ENCODE measurements around the gene FGFR2. TPM values are rescaled to one million over a fixed set of nuclear protein-coding genes. Genes with fewer than 3 reads are reported as not detected.
A peak's percentile ranks its signal among the peaks of the same experiment; 100 is the strongest.

The FGFR2 gene
- total RNA-seq, 3 donors from 2014 or later: 31.8 to 62.8 (median 44.3) TPM

DNA sequence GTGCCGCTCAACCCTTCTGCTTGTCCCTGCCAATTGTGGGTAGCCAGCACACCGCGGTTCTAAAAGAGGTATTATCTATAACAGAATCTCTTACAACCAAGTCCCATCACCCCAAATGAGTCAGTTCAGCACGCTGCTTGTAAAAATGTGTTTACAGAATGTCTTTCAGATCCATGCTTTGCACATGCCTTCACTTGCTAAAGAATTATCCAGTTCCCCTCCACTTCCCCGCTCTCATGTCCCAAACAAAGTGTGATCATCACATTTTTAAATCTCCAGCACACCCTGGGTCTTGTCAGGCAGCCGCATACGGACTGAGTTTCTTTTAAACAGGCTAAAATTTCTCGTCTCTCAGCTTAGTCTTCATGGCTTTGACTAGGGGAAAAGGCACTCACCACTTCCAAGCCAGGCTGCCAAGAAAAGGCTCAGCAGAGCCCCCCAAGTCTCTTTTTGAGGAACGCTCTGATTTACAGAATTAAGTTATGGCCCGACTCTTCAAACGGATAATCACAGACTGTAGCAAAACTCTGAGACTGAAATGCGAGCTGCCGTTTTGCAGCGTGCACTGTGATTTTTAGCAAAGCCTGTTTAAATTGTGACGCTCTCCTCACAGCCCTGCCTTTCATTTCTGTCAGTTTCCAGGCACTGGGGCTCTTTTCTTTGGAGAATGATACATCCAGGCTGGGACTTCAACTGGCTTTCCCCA lies 29.8 kb upstream of the FGFR2 start:
- Histone ChIP-seq H3K4me1 (no peaks in the 10 kb centered on the region), H3K27ac (no peak overlapping the region), H3K27me3 (no peaks in the 10 kb centered on the region), H3K4me3 (no peak overlapping the region), H3K9me3 (no peaks in the 10 kb centered on the region), H3K36me3 (no peaks in the 10 kb centered on the region)
- TF ChIP-seq POLR2AphosphoS5 (IDR thresholded peaks at IDR 0.05) (no peak), POLR2A (IDR thresholded peaks at IDR 0.05) (no peak)
- TF ChIP-seq, protein P1, sequence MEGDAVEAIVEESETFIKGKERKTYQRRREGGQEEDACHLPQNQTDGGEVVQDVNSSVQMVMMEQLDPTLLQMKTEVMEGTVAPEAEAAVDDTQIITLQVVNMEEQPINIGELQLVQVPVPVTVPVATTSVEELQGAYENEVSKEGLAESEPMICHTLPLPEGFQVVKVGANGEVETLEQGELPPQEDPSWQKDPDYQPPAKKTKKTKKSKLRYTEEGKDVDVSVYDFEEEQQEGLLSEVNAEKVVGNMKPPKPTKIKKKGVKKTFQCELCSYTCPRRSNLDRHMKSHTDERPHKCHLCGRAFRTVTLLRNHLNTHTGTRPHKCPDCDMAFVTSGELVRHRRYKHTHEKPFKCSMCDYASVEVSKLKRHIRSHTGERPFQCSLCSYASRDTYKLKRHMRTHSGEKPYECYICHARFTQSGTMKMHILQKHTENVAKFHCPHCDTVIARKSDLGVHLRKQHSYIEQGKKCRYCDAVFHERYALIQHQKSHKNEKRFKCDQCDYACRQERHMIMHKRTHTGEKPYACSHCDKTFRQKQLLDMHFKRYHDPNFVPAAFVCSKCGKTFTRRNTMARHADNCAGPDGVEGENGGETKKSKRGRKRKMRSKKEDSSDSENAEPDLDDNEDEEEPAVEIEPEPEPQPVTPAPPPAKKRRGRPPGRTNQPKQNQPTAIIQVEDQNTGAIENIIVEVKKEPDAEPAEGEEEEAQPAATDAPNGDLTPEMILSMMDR (IDR thresholded peaks at IDR 0.05): no peak
- intact Hi-C loops (cut with DNase I; ENCODE audit: low total_unique reads): no loop called here
- no peak for DNase-seq (ENCODE audit: low spot score in 2 of 2)

DNA sequence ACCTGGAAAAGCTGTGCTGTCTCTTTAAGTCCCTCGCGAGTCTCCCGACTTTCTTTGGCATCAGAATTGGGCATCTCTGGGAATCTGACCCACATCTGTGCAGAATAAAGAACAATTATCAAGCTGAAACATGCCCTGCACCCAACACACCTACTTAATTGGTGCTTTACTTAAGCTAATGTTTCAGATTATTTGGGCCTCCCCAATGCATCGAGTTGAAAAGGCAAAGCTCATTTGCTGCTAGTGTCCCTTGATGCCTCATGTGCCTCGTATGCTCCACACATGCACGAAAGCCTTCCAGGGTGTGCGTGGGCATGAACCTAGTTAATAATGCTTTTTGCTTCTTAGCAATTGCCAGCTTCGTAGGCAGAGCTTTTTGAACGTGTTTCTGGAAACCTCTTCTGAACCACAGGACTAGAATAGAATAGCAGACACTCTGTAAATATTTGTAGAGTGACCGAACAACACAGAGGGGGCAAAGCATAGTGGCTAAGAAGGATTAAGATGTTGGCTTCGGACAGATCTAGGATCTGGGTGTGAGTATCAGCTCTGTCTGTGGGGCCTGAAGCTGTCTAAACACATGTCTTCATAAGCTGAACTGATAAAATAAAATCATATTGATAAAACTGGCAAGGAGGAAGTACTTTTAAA lies 26.7 kb upstream of the FGFR2 start:
- Histone ChIP-seq H3K36me3 (no peaks in the 10 kb centered on the region), H3K4me1 (no peaks in the 10 kb centered on the region), H3K27ac (peak overlapping the region in 1 of 2 donors; percentile 38), H3K4me3 (no peak overlapping the region), H3K27me3 (no peaks in the 10 kb centered on the region), H3K9me3 (no peaks in the 10 kb centered on the region)
- intact Hi-C loops (cut with DNase I; ENCODE audit: low total_unique reads): loop anchor here (2.0 kb wide), 1 partner anchor 60 kb away; no protein-coding TSS in a partner anchor
- TF ChIP-seq POLR2AphosphoS5 (IDR thresholded peaks at IDR 0.05): no peak
- TF ChIP-seq, protein P1 (IDR thresholded peaks at IDR 0.05): no peak
- no peak for TF ChIP-seq POLR2A (IDR thresholded peaks at IDR 0.05)
- peak in 1 of 2 donors; percentile 31 for DNase-seq (ENCODE audit: low spot score in 2 of 2)

DNA sequence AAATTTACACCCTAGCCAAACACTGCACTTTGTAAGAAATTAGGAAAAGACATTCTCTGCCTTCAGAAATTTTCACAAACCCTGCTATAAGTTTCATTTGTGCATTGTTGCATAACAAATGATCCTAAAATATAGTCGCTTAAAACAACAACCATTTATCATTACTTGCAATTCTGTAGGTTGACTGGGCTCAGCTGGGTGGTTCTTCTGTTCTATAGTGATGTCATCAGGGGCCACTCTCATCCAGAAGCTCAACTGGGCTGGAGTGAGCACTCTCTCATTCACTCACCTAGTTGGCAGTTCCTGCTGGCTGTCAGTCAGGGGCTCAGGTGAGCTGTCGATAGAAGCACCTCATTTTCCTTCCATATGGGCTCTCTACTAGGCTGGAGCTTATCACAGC lies 20.7 kb upstream of the FGFR2 start:
- Histone ChIP-seq H3K9me3 (peaks cover 4 to 10% of the 10 kb centered on the region in 2 donors), H3K27ac (no peak overlapping the region), H3K4me1 (no peaks in the 10 kb centered on the region), H3K27me3 (no peaks in the 10 kb centered on the region), H3K36me3 (no peaks in the 10 kb centered on the region), H3K4me3 (no peak overlapping the region)
- TF ChIP-seq, protein P1 (IDR thresholded peaks at IDR 0.05): no peak
- TF ChIP-seq POLR2A (IDR thresholded peaks at IDR 0.05) (no peak), POLR2AphosphoS5 (IDR thresholded peaks at IDR 0.05) (no peak)
- intact Hi-C loops (cut with DNase I; ENCODE audit: low total_unique reads): no loop called here
- DNase-seq (ENCODE audit: low spot score in 2 of 2): no peak

DNA sequence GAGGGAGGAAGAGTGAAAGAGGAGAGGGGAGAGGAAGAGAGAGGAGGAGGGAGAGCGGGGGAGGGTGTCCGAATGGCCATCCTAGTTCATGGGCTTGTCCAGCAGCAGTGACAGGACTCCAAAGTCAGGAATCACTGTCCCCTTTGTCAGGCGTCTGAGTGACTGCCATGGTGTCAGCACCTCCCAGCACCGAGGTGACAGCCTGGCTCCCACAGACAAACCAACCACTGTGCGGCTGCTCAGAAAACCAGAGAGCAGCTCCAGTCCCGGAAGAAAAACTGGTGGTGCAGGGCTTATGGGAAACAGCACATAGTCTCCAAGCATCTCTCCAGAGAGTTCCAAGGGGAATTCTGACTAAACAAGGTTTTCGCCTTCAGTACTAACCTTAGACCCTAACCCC lies 18.9 kb upstream of the FGFR2 start:
- no peak overlapping the region for H3K4me3 ChIP-seq
- TF ChIP-seq, protein P1 (IDR thresholded peaks at IDR 0.05): no peak
- no peak for TF ChIP-seq POLR2A (IDR thresholded peaks at IDR 0.05)
- no peak for TF ChIP-seq POLR2AphosphoS5 (IDR thresholded peaks at IDR 0.05)
- H3K36me3 ChIP-seq: no peaks in the 10 kb centered on the region
- intact Hi-C loops (cut with DNase I; ENCODE audit: low total_unique reads): no loop called here
- peaks cover 4 to 10% of the 10 kb centered on the region in 2 donors for H3K9me3 ChIP-seq
- no peaks in the 10 kb centered on the region for H3K27me3 ChIP-seq
- no peak for DNase-seq (ENCODE audit: low spot score in 2 of 2)
- no peak overlapping the region for H3K27ac ChIP-seq
- H3K4me1 ChIP-seq: no peaks in the 10 kb centered on the region

DNA sequence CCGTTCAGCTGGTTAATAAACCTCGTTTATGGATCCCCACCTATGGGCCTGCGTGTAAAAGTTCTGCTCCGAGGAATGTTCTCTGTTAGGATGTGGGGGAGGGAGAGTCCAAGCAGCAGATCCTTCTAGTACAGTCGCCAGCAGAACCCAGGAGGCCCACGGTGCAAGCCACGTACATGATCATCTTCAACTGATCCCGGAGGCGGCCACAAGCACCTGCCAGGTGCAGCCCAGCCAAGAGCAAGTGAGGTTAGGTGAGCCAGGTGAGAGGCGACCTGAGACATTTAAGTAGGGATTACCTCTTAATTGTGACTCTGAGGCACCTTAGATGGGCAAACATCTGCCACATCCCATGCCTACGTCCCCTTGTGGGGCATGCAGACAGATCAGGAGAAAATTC lies 18.0 kb upstream of the FGFR2 start:
- Histone ChIP-seq H3K36me3 (no peaks in the 10 kb centered on the region), H3K4me1 (no peaks in the 10 kb centered on the region), H3K4me3 (no peak overlapping the region), H3K27ac (no peak overlapping the region), H3K27me3 (no peaks in the 10 kb centered on the region), H3K9me3 (peaks cover 4 to 10% of the 10 kb centered on the region in 2 donors)
- intact Hi-C loops (cut with DNase I; ENCODE audit: low total_unique reads): no loop called here
- no peak for DNase-seq (ENCODE audit: low spot score in 2 of 2)
- TF ChIP-seq POLR2A (IDR thresholded peaks at IDR 0.05): no peak
- TF ChIP-seq, protein P1 (IDR thresholded peaks at IDR 0.05): no peak
- no peak for TF ChIP-seq POLR2AphosphoS5 (IDR thresholded peaks at IDR 0.05)

Measured in breast epithelium (tissue), 4 donors.